GM21367 (cell line): Measurements from ENCODE around the gene KCNG2.
"Not testable (repeated sequence)": the region's sequence is repeated elsewhere in the genome, so short reads cannot be mapped to it uniquely, and the experiment has no call there.

ENCODE experiments used
- ATAC-seq: cut with Tn5 transposase; IDR thresholded peaks from one replicate; pipeline ENCODE4 v1.9.1; 2021; ENCODE audit not compliant: unreplicated experiment

KCNG2 gene

DNA sequence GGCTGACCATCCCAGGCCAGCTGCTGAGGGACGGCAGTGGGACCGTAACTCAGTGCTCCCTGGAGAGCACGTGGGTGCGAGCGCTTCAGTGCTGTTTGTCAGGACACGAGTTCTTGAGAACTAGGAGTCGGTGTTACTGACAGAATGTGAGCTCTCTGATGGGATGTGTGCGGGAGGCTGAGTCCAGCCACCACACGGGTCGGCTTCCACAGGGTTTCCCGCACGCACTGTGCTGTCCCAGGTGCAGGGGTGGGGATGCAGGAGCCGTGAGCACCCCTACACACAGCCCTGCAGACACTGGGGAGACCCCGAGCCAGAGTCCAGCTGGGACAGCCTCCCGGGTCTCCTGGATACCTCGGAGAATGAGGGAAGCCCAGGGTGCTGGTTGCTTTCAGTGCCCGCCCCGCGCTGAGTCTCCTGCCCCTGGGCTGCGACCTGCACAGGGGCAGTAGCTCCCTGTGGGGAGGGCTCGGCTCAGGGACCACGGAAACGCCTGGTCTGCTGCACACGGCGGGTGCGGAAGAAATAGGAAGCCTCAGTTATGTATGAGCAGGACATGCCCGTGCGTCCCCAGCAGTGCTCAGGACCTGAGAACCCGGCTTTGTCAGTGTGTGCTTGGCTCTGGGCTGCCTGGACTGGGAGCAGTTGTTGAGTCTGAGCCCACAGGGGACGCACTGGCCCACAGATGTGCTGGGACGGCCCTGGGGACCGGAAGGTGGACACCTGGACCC lies 71.2 kb downstream of the KCNG2 start:
- ATAC-seq: no peak

DNA sequence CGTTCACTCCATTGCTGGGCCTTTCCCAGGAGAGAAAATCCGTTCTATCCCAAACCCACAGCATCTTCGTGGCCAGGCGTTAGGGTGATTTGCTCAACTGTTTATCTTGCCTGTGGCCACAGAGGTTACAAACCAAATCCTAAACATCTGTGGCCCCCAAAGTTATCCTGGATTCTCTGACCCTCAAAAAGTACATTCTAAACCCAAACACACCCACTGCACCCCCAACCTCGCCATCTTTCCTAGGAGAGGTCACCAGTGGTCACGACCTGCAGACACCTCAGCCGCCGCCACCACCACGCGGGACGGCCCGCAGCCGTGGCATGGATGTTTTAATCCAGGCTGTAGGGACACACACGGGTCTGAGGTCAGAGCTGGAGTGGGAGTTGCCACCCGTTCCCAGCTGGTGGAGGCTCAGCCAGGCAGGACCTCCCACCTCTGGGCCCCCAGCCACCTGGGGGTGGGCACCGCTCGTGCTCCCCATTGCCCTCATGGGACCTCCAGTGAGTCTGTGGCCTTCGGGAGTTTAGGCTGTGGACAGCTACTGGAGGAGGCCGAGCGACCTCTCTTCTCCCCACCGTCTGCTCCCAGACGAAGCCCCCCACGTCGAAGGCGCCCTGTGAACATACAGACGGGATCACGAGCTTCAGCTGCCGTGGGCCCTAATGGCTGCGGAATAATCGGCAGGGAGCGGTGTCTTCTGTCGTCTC lies 72.0 kb downstream of the KCNG2 start:
- ATAC-seq: no peak

DNA sequence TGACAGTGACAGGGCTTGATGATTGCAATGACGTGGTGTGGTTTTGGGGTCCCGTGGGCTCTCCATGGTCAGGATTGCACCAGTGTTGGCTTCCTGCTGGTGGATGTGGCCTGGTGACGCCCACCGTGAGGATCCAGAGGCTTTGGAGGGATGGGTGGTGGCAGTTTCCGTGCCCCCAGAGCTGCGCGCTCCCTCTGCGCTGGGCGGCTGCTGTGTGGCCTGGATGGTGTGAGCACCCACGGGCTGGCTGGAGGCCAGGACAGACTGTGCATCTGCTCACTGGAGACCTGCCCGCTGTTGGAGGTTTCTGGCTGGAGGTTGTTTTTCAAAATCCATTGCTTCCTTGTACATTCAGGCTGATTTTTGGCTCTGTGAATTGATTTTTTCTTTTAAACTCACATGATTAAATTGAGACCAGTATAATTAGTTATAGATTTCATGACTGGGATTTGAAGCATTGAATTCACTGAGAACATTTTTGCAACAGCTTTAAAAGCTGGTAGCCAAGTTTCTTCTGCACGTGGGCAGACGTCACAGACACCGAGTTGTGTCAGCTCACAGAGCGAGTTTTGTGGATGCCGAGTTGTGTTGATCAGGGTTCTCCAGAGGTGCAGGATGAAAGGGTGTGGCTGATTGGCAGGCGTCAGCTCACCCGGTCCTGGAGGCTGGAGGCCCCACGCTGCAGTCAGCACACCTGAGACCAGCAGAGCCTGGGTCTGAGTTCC lies 72.7 kb downstream of the KCNG2 start:
- no peak for ATAC-seq

- ATAC-seq: no peak
These were observed 73.3 kb downstream of the KCNG2 start for GRCh38 chr18:79871026-79871390.

DNA sequence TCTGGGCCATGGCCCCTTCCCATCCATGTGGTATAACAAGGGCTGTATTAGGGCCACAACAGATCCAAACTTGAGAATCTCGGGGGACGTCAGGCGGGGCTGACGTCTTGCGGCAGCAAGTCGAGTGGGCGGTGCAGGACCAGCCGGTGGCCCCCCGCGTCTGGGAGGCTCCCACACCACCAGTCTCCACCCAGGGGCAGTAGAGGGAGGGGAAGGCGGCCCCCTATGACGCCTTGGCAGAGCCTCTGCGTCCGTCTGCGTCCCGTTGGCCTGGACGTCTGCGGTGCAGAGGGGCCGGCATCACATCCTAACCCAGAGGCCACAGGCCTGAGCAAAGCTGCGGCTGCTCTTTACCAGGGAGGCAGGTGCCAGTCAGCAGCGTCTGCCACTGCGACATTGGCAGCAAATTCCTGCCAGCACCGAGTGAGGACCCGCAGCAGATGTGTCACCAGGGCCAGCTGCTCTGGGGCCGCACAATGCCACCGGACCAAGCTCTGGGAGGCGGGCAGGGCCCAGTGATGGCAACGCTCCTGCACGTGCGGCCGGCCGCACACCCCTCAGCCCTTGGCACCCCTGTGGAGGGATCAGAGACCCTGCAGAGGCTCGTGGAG lies 73.8 kb downstream of the KCNG2 start:
- no peak for ATAC-seq

GRCh38 chr18:79872527-79873444 lies 75.0 kb downstream of the KCNG2 start:
- ATAC-seq: no peak

DNA sequence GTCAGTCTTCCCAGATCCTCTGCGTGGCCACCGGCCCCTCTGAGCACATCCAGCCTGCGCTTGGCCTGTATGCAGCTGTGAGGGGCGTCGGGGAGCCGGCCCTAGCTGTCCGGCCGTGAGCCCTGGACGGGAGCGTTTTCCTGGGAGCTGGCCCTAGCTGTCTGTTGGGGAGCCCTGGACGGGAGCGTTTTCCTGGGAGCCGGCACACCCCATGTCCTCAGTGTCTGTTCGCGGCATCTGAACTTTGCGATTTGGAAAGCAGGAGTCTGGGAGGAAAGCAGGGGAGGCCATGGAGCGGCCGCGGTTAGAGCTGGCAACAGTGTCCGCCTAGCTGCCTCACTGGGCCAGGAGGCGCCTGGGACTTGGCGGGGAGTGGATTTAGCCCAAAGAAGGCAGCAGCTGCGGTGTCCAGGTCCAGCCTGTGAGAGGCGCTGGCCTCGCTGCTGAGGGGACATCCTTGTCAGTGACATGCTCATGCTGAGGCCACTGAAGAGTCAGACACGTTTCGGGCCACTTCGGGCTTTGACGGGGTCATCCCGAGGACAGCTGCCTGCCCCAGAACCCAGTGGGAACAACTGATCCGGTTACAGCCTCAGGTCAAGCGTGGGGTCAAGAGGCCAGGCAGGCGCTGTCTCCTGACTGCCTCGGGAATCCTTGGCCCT lies 75.8 kb downstream of the KCNG2 start:
- no peak for ATAC-seq

DNA sequence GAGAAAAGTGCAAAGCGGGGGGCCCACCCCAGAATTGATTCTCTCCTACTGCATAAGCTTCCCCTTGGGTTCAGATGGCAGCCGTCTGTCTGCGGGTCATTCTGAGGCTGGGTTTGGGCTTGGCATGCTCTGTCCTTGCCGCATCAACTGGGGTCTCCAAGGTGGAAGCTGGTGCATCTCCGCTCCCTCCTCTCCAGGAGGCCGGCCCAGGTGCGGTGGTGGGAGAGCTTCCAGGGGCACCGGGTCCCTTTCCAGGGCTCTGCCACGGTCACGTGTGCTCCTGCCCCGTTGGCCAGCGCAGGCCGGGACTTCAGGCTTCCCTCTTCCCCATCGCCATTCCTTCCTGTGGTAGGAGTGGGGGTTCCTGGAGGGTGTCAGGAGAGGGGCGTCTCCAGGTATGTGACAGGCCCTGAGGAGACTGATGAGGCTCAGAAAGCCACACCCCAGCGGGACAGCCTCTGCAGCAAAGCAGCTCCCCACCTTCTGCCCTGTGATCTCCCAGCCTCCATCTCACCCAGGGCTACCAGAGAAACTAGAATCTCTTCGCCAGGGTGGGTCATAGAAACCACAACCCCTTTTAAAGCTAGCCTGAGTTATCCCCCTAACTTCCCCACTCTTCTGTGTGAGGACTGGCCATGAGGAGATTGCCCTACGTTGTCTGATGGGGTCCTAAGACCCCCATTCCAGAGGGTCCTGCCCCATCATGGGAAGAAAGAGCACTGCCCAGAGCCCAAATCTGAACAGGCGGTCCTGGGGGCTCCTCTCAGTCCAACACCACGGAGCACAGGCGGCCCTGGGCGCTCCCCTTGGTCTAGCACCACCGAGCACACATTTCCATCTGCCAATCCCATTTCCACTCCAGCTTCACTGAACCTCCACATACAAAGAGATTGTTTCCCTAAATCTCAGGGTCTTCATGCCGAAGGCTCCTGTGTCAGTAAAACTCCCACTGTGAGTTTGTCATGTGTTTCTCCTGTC lies 77.1 kb downstream of the KCNG2 start:
- ATAC-seq: no peak

GRCh38 chr18:79875531-79875919 lies 77.8 kb downstream of the KCNG2 start:
- ATAC-seq: no peak

DNA sequence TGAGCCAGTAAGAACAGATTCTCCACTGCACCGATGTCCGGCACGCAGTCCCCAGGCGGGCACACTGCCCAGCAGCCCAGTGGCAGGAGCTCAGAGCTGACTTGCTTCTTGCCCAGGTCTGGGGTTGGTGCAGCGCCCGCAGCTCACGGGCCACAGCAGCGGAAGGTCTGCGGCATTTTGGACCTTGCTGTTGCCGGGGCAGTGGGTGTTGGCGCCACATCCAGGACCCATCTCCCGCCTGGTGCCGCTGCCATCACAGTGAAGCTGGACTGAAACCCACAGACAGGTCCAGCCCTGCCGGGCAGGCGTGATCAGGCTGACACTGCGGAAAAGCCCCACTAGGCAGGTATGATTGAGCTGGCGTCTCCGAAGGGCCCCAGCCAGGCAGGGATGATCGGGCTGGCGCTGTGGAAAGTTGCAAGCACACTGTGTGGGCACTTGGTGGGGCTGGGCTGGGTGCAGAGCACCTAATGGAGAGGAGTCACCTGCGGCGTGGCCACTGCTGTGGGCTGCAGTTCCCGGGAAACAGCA lies 78.3 kb downstream of the KCNG2 start:
- no peak for ATAC-seq

DNA sequence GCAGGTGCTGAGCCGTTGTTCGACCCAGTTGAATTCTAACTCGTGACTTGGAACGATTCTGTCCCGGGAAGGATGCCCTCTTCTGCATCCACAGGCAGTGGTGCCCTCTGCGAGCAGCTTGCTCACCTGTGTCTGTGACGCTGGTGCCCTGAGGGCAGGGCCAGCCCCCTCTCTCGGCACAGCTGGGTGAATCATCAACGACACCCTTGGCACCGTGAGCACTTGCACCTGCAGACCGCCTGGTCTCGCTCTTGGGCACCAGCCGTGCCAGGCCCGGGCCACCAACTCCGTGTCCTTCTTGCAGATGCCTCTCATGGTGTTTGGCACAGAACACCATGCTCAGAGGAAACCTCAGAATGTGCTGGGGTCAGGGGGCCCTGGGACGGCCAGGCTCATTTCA lies 78.8 kb downstream of the KCNG2 start:
- no peak for ATAC-seq

- ATAC-seq: no peak
These were observed 79.7 kb downstream of the KCNG2 start for GRCh38 chr18:79877163-79878091.

GRCh38 chr18:79878246-79878645 lies 80.5 kb downstream of the KCNG2 start:
- ATAC-seq: not testable (repeated sequence)

DNA sequence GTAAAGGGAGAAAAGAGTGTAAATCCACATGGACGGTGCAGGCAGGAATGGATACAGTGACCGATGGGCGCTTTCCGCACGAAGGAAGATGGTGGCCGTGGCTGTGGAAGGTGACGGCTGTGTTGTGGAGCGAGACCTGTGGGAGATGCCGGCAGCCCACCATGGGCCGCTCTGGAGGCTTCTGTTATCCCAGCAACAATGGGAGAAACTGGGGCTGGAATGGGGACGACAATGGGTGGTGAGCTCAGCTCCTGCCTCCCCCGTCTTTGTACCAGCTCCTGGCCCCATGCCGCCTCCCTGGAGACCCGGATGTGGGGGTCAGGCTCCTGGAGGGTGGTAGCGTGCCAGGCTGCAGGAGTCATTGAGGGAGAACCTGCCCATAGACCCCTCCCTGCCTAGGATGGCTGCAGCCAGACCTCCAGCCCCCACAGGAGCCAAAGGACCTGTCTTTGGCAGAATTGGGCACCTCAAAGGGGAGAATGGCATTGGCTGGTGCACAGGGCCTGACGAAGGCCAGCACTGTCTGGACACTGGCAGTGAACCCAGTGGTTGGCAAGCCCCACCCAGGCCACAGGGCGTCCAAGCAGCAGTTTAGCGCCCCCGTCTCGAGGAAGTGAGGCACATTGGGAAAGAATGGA lies 81.1 kb downstream of the KCNG2 start:
- no peak for ATAC-seq

DNA sequence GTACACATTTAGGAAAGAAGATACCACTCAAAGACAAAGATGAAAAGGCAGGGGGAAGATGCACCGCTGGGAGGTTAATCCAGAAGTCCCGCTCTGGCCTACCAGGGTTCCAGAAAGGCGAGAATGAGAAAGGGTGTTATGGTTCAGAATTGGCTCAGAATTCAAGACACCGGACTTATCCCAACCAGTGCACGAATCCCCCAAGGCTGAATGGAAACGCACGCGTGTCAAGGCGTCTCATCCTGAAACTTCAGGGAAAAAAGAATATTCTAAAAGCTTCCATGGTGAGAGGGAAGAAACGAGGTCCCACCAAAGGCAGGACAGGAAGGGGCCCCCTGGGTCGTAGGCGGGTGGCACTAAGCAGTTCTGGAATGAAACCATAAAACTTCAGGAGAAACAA lies 81.8 kb downstream of the KCNG2 start:
- no peak for ATAC-seq

DNA sequence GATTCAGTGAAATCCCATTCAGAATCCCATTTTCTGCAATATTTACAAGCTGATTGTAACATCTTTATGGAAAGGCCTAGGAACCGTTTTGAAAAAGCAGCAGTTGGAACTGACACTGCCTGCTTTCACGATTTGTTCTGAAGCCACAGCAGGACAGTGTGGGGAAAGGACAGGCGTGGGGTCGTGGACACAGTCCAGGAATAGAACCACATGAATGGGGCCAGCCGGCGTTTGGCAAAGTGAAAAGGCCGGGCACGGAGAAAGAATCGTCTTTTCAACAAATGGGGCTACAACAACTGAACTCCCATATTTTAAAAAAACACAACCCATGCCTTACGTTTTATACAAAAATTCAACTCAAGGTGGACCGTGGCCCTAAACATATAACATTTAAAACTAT lies 84.0 kb downstream of the KCNG2 start:
- ATAC-seq: no peak
